ENCODE data around the gene CALCB.

DNA sequence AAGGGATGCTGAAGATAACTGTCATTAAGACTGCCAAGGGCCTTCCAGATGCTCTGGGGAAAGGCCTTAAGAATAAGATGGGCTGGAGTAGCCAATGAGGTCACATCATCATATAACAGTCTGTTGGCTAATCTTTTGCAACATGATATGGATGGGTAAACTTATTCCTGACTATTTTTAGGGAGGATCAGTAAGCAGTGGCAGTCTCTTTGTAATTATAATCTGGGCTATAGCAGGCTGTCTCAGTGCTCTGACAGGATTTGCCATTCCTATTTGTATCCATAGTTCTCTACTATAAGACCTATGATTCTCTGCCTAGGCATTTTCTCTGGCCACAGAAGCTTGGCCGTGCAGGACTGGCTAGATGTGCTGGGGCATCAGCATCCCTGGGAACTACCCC, 16.1 kb upstream of the CALCB start:
- TF ChIP-seq, protein P1, sequence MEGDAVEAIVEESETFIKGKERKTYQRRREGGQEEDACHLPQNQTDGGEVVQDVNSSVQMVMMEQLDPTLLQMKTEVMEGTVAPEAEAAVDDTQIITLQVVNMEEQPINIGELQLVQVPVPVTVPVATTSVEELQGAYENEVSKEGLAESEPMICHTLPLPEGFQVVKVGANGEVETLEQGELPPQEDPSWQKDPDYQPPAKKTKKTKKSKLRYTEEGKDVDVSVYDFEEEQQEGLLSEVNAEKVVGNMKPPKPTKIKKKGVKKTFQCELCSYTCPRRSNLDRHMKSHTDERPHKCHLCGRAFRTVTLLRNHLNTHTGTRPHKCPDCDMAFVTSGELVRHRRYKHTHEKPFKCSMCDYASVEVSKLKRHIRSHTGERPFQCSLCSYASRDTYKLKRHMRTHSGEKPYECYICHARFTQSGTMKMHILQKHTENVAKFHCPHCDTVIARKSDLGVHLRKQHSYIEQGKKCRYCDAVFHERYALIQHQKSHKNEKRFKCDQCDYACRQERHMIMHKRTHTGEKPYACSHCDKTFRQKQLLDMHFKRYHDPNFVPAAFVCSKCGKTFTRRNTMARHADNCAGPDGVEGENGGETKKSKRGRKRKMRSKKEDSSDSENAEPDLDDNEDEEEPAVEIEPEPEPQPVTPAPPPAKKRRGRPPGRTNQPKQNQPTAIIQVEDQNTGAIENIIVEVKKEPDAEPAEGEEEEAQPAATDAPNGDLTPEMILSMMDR (IDR thresholded peaks at IDR 0.05; ENCODE audit: poor library complexity, severe bottlenecking), result no peak
- no peak for TF ChIP-seq EZH2 (IDR thresholded peaks at IDR 0.05; ENCODE audit: borderline replicate concordance, insufficient read depth, low read length, poor library complexity, severe bottlenecking)
- no peak for TF ChIP-seq MXI1 (conservative IDR thresholded peaks at IDR 0.05; ENCODE audit: poor library complexity, severe bottlenecking)
- no peak for TF ChIP-seq POLR2AphosphoS5 (IDR thresholded peaks at IDR 0.05)
- no peak for TF ChIP-seq TAF1 (IDR thresholded peaks at IDR 0.05; ENCODE audit: low read depth)

Measured in neural cell (in vitro differentiated cells).